ENCODE measurements around the gene DDR1. TPM values are rescaled to one million over a fixed set of nuclear protein-coding genes. Genes with fewer than 3 reads are reported as not detected.
A peak's percentile ranks its signal among the peaks of the same experiment; 100 is the strongest.

Gene DDR1
- total and polyA plus RNA-seq, 2 experiments from 2014 or later, result 58.3 to 154 TPM

DNA sequence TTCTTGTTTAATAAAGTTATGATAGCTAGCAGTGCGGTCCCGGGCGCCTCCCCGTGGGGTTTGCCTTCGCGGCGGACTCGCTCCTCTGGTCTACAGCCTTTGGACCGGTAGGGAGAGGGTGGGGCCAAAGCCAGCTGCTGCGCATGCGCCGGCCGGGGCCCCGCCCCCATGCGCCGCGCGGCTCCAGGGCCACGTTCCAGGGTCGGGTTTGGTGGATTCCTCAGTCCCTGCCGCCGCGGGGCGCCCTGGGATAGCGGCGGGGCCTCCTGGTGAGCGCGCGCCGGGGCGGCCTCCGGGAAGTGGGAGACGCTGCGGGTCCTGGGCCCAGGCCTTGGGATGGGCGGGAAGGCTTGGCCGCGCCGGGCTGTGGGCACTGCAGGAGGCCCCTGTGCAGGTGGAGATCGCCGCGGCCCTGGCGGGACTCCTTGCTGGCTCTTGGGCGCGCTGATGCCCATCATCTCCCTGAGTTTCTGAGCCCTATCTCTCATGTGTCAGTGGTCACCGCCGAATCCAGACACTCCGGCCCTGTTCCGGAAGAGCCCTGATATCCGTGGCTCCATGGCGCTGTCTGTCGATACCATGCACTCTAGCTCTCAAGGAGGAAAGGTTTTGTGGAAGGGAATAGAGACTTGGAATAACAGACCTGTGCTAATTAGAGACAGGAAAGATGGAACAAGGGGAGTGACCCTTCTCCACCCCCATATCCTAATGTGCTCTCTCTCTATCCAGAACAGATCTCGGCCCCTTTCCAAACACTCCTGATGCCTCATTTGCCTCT, 29.9 kb downstream of the DDR1 start, which contains the start of gene VARS2:
TSS of gene VARS2 (plus strand) at position 163 of the 778 bp plus-strand sequence. CDS start at position 762, 599 bp downstream.
- peak within 1 kb of the TSS; percentile 90 for H3K27ac Mint-ChIP-seq
- H3K4me1 Mint-ChIP-seq, result peaks cover 15% of the 10 kb centered on the region; the same call in 2 of the 3 replicates
- Histone ChIP-seq H3K4me2 (peak within 1 kb of the TSS; percentile 97), H3K36me3 (ENCODE audit: insufficient read depth) (peaks cover 7% of the 10 kb centered on the region; the same call in 1 of the 2 replicates), H3K79me2 (replicated peaks; ENCODE audit: insufficient read depth) (no peaks in the 10 kb centered on the region), H3K9me2 (ENCODE audit: insufficient read depth) (no peaks in the 10 kb centered on the region), H3K4me1 (ENCODE audit: insufficient read depth) (peaks cover 8% of the 10 kb centered on the region; the same call in 1 of the 2 replicates), H3K27me3 (ENCODE audit: insufficient read depth) (no peaks in the 10 kb centered on the region), H3K4me3 (peak within 1 kb of the TSS; percentile 84), H2AFZ (peak within 1 kb of the TSS; percentile 93), H3F3A (replicated peaks; ENCODE audit: low read depth) (0 out of 2 replicates have a peak, but pooled peaks cover 17% of the 10 kb centered on the region), H3K27ac (ENCODE audit: low read depth) (peak within 1 kb of the TSS; percentile 59; the same call in 1 of the 2 replicates), H4K20me1 (replicated peaks; ENCODE audit: insufficient read depth) (no peaks in the 10 kb centered on the region)
- TF ChIP-seq, protein P1, sequence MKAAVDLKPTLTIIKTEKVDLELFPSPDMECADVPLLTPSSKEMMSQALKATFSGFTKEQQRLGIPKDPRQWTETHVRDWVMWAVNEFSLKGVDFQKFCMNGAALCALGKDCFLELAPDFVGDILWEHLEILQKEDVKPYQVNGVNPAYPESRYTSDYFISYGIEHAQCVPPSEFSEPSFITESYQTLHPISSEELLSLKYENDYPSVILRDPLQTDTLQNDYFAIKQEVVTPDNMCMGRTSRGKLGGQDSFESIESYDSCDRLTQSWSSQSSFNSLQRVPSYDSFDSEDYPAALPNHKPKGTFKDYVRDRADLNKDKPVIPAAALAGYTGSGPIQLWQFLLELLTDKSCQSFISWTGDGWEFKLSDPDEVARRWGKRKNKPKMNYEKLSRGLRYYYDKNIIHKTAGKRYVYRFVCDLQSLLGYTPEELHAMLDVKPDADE (IDR thresholded peaks at IDR 0.05), result 0 out of 2 replicates have a peak, but pooled peaks have one; percentile 28
- TF ChIP-seq ZNF331 (CRISPR knock-in tag; IDR thresholded peaks at IDR 0.05; ENCODE audit: low read depth) (no peak), CREB1 (CRISPR knock-in tag; IDR thresholded peaks at IDR 0.05; ENCODE audit: low read depth) (no peak), POLR2AphosphoS5 (IDR thresholded peaks at IDR 0.05; ENCODE audit: low read depth) (peak; percentile 93; the same call in 1 of the 2 replicates)
- TF ChIP-seq, protein P2, sequence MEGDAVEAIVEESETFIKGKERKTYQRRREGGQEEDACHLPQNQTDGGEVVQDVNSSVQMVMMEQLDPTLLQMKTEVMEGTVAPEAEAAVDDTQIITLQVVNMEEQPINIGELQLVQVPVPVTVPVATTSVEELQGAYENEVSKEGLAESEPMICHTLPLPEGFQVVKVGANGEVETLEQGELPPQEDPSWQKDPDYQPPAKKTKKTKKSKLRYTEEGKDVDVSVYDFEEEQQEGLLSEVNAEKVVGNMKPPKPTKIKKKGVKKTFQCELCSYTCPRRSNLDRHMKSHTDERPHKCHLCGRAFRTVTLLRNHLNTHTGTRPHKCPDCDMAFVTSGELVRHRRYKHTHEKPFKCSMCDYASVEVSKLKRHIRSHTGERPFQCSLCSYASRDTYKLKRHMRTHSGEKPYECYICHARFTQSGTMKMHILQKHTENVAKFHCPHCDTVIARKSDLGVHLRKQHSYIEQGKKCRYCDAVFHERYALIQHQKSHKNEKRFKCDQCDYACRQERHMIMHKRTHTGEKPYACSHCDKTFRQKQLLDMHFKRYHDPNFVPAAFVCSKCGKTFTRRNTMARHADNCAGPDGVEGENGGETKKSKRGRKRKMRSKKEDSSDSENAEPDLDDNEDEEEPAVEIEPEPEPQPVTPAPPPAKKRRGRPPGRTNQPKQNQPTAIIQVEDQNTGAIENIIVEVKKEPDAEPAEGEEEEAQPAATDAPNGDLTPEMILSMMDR (conservative IDR thresholded peaks at IDR 0.05; ENCODE audit: low read depth in 2 of 2), result peak in 1 of 2 experiments; percentile 16; a peak in 2 of 4 replicates
- no peaks in the 10 kb centered on the region for H3K9me3 Mint-ChIP-seq
- H3K4me3 Mint-ChIP-seq, result peak within 1 kb of the TSS; percentile 89
- DNase-seq (ENCODE audit: low spot score) (peak; percentile 82), ATAC-seq (peak; percentile 90)
- H3K36me3 Mint-ChIP-seq (ENCODE audit: low read depth), result peaks cover 61% of the 10 kb centered on the region
- H3K27me3 Mint-ChIP-seq (ENCODE audit: insufficient read depth, low read depth, poor library complexity), result peaks cover 17% of the 10 kb centered on the region

DNA sequence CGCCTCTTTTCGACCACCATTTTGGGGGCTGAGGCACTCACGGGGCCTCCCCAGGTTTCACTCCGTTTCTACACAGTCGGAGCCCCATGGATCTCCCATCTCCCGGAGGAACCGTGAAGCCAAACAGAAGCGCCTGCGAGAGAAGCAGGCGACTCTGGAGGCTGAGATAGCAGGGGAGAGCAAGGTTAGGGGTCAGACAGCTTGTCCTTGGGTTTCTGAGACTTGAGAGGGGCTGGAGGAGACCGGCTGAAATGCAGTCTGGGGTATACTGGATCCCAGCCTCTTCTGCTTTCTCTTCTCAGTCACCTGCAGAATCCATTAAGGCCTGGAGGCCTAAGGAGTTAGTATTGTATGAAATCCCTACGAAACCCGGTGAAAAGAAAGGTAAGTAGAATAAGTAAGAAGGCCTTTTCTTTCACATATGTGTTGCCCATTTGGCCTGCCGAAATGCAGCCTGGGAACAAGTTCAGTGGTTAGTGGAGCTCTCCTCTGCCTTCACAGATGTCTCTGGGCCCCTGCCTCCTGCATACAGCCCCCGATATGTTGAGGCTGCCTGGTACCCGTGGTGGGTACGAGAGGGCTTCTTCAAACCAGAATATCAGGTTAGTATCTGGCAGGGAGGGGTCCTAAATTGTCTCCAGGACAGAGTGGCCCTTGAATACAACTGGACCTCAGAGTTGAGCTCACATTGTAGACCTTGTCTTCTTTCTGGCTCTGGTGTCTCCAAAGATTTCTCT, 30.7 kb downstream of the DDR1 start:
- Mint-ChIP-seq H3K4me3 (peak overlapping the region; percentile 89), H3K4me1 (peaks cover 15% of the 10 kb centered on the region; the same call in 2 of the 3 replicates), H3K9me3 (no peaks in the 10 kb centered on the region), H3K27ac (peak overlapping the region; percentile 90; the same call in 1 of the 2 replicates), H3K27me3 (ENCODE audit: insufficient read depth, low read depth, poor library complexity) (peaks cover 17% of the 10 kb centered on the region), H3K36me3 (ENCODE audit: low read depth) (peaks cover 66% of the 10 kb centered on the region)
- peak overlapping the region; percentile 97 for H3K4me2 ChIP-seq
- H3K27ac ChIP-seq (ENCODE audit: low read depth), result no peak overlapping the region
- peaks cover 8% of the 10 kb centered on the region; the same call in 1 of the 2 replicates for H3K4me1 ChIP-seq (ENCODE audit: insufficient read depth)
- no peaks in the 10 kb centered on the region for H3K9me2 ChIP-seq (ENCODE audit: insufficient read depth)
- H3K4me3 ChIP-seq, result peak overlapping the region; percentile 84
- no peaks in the 10 kb centered on the region for H3K79me2 ChIP-seq (replicated peaks; ENCODE audit: insufficient read depth)
- peak; percentile 8 for ATAC-seq
- H3K27me3 ChIP-seq (ENCODE audit: insufficient read depth), result no peaks in the 10 kb centered on the region
- no peaks in the 10 kb centered on the region for H4K20me1 ChIP-seq (replicated peaks; ENCODE audit: insufficient read depth)
- no peak for DNase-seq (ENCODE audit: low spot score)
- peaks cover 7% of the 10 kb centered on the region; the same call in 1 of the 2 replicates for H3K36me3 ChIP-seq (ENCODE audit: insufficient read depth)
- peak overlapping the region; percentile 80; the same call in 1 of the 2 replicates for H2AFZ ChIP-seq
- H3F3A ChIP-seq (replicated peaks; ENCODE audit: low read depth), result 0 out of 2 replicates have a peak, but pooled peaks cover 17% of the 10 kb centered on the region
- TF ChIP-seq EZH2 (IDR thresholded peaks at IDR 0.05; ENCODE audit: low read depth, unreplicated experiment), result no peak
- no peak for TF ChIP-seq STAT1 (IDR thresholded peaks at IDR 0.05; ENCODE audit: unreplicated experiment)
- TF ChIP-seq, protein P3, sequence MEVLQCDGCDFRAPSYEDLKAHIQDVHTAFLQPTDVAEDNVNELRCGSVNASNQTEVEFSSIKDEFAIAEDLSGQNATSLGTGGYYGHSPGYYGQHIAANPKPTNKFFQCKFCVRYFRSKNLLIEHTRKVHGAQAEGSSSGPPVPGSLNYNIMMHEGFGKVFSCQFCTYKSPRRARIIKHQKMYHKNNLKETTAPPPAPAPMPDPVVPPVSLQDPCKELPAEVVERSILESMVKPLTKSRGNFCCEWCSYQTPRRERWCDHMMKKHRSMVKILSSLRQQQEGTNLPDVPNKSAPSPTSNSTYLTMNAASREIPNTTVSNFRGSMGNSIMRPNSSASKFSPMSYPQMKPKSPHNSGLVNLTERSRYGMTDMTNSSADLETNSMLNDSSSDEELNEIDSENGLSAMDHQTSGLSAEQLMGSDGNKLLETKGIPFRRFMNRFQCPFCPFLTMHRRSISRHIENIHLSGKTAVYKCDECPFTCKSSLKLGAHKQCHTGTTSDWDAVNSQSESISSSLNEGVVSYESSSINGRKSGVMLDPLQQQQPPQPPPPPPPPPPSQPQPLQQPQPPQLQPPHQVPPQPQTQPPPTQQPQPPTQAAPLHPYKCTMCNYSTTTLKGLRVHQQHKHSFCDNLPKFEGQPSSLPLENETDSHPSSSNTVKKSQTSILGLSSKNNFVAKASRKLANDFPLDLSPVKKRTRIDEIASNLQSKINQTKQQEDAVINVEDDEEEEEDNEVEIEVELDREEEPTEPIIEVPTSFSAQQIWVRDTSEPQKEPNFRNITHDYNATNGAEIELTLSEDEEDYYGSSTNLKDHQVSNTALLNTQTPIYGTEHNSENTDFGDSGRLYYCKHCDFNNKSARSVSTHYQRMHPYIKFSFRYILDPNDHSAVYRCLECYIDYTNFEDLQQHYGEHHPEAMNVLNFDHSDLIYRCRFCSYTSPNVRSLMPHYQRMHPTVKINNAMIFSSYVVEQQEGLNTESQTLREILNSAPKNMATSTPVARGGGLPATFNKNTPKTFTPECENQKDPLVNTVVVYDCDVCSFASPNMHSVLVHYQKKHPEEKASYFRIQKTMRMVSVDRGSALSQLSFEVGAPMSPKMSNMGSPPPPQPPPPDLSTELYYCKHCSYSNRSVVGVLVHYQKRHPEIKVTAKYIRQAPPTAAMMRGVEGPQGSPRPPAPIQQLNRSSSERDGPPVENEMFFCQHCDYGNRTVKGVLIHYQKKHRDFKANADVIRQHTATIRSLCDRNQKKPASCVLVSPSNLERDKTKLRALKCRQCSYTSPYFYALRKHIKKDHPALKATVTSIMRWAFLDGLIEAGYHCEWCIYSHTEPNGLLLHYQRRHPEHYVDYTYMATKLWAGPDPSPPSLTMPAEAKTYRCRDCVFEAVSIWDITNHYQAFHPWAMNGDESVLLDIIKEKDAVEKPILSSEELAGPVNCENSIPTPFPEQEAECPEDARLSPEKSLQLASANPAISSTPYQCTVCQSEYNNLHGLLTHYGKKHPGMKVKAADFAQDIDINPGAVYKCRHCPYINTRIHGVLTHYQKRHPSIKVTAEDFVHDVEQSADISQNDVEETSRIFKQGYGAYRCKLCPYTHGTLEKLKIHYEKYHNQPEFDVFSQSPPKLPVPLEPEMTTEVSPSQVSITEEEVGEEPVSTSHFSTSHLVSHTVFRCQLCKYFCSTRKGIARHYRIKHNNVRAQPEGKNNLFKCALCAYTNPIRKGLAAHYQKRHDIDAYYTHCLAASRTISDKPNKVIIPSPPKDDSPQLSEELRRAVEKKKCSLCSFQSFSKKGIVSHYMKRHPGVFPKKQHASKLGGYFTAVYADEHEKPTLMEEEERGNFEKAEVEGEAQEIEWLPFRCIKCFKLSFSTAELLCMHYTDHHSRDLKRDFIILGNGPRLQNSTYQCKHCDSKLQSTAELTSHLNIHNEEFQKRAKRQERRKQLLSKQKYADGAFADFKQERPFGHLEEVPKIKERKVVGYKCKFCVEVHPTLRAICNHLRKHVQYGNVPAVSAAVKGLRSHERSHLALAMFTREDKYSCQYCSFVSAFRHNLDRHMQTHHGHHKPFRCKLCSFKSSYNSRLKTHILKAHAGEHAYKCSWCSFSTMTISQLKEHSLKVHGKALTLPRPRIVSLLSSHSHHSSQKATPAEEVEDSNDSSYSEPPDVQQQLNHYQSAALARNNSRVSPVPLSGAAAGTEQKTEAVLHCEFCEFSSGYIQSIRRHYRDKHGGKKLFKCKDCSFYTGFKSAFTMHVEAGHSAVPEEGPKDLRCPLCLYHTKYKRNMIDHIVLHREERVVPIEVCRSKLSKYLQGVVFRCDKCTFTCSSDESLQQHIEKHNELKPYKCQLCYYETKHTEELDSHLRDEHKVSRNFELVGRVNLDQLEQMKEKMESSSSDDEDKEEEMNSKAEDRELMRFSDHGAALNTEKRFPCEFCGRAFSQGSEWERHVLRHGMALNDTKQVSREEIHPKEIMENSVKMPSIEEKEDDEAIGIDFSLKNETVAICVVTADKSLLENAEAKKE (CRISPR knock-in tag; IDR thresholded peaks at IDR 0.05), result no peak
- TF ChIP-seq ZNF331 (CRISPR knock-in tag; IDR thresholded peaks at IDR 0.05; ENCODE audit: low read depth), result no peak
- no peak for TF ChIP-seq POLR2AphosphoS5 (IDR thresholded peaks at IDR 0.05; ENCODE audit: low read depth)
- no peak for TF ChIP-seq CREB1 (CRISPR knock-in tag; IDR thresholded peaks at IDR 0.05; ENCODE audit: low read depth)

Measured in GM23338 (cell line).